Panc1 (cell line): ENCODE measurements around the gene POLA1. TPM values are rescaled to one million over a fixed set of nuclear protein-coding genes. Genes with fewer than 3 reads are reported as not detected.

Experiments
- ATAC-seq: fragments of 200-7000 bp; cut with Tn5 transposase; 2 replicates; pipeline ENCODE4 v1.9.1; 2020; ENCODE audit warnings: mild to moderate bottlenecking, moderate library complexity
- BruUV-seq: library from RNA; stranded (reverse); fragments of 400-500 nt; replicated peaks from 2 replicates; lab custom pipeline; 2021; lab: Mats Ljungman, UMichigan
- CTCF ChIA-PET: fragments of 300-600 bp; sonication (Branson Sonifier 250); formaldehyde crosslinking; loops from one replicate; lab custom pipeline; 2022; ENCODE audit warnings: antibody characterized with exemption; lab: Charles Lee
- POLR2A ChIA-PET: fragments of 300-600 bp; sonication (Branson Sonifier 250); formaldehyde crosslinking; loops from one replicate; lab custom pipeline; 2022; ENCODE audit warnings: antibody characterized with exemption; lab: Charles Lee
- DNase-seq: peaks from one replicate; pipeline ENCODE4 v3.0.0-alpha.2; 2010; ENCODE audit warnings: low read depth, low spot score
- H3K27ac ChIP-seq: 2 replicates; pipeline ENCODE4 v1.5.1; 2011; ENCODE audit warnings: mild to moderate bottlenecking, low read length, inconsistent platforms
- H3K27me3 ChIP-seq: fragments of 200-500 bp; sonication (Bioruptor generic); 2 replicates; pipeline ENCODE4 v1.6.0; 2014; ENCODE audit warnings: low read length, inconsistent platforms; ENCODE audit not compliant: control insufficient read depth, insufficient read depth
- H3K36me3 ChIP-seq: fragments of 200-500 bp; sonication (Bioruptor generic); 2 replicates; pipeline ENCODE4 v1.5.1; 2014; ENCODE audit warnings: inconsistent platforms, mild to moderate bottlenecking, low read length, moderate library complexity; ENCODE audit not compliant: control insufficient read depth, insufficient read depth
- H3K4me1 ChIP-seq: 2 replicates; pipeline ENCODE4 v1.5.1; 2011; ENCODE audit warnings: inconsistent platforms, mild to moderate bottlenecking, low read length, moderate library complexity; ENCODE audit not compliant: control insufficient read depth, insufficient read depth
- H3K4me3 ChIP-seq, 2 experiments: 2 replicates each; pipeline ENCODE4 v1.5.1; 2011 to 2012; ENCODE audit warnings: low read depth in 2 of 2, low read length in 2 of 2, mild to moderate bottlenecking in 2 of 2, inconsistent platforms in 1 of 2, moderate library complexity in 1 of 2
- H3K9me3 ChIP-seq: fragments of 200-500 bp; sonication (Bioruptor generic); 2 replicates; pipeline ENCODE4 v1.5.1; 2014; ENCODE audit warnings: low read depth, mild to moderate bottlenecking, inconsistent platforms, low read length, moderate library complexity; ENCODE audit not compliant: control insufficient read depth, insufficient read depth
- POLR2AphosphoS5 ChIP-seq: IDR thresholded peaks from 2 replicates; pipeline ENCODE4 v1.6.1; 2012; ENCODE audit warnings: mild to moderate bottlenecking, low read depth, low read length, moderate library complexity
- SIN3A ChIP-seq: IDR thresholded peaks from 2 replicates; pipeline ENCODE4 v1.6.1; 2012; ENCODE audit warnings: low read depth, mild to moderate bottlenecking, low read length, moderate library complexity, borderline replicate concordance; ENCODE audit not compliant: insufficient read depth
- TCF7L2 ChIP-seq: IDR thresholded peaks from 2 replicates; pipeline ENCODE4 v1.6.1; 2011; ENCODE audit warnings: mild to moderate bottlenecking, low read depth, low read length, inconsistent platforms
- in situ Hi-C: cut with HindIII; loops from 2 replicates; pipeline ENCODE4 v1.10.0; 2016; ENCODE audit warnings: low sequenced_read_pairs, low pct_unique_long_range_greater_than_20kb
- intact Hi-C: fragments of 100-400 bp; cut with micrococcal nuclease; formaldehyde crosslinking; loops from one replicate; pipeline ENCODE4 v1.10.0; 2022; ENCODE audit not compliant: unreplicated experiment
- total RNA-seq: library from RNA; stranded (reverse); gene quantifications from one replicate; pipeline ENCODE4 v1.2.1, GENCODE V29; 2021; ENCODE audit not compliant: unreplicated experiment
- TF ChIP-seq, protein P1 (sequence below): fragments of 450-650 bp; IDR thresholded peaks from 2 replicates; pipeline ENCODE4 v1.5.1; 2017; ENCODE audit warnings: mild to moderate bottlenecking
- TF ChIP-seq, protein P2 (sequence below), 2 experiments: IDR thresholded peaks; 2 replicates each; pipeline ENCODE4 v1.6.1; 2011 to 2012; ENCODE audit warnings: low read depth in 2 of 2, control low read depth in 1 of 2, low read length in 1 of 2, mild to moderate bottlenecking in 1 of 2, moderate library complexity in 1 of 2; ENCODE audit not compliant: insufficient read depth in 1 of 2

POLA1 gene
- total RNA-seq, 1 experiment from 2014 or later = 10.5 TPM

DNA sequence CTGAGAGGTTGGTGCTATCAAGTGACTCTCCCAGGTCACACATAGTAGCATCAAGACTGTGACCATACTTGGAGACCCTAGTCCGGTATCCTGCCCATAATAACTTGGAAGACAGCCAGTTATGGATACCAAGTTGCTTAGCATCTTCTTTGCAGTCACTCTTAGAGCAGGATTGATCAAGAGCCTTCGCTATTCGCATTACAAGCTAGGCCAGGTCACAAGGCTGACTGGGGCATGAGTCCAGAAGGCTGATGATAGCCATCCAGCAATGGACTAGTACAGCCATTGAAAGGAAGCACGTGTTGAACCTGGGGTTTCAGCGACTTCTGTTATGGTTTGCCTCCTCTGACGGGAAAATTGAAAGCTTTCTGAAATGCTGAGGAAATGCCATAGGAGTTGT is 157.6 kb downstream of the POLA1 start:
- in situ Hi-C loops = no loop called here
- ATAC-seq (no peak), DNase-seq (no peak)
- BruUV-seq = no TSS peak
- intact Hi-C loops = no loop called here
- H3K4me1 ChIP-seq = no peaks in the 10 kb centered on the region
- no peak overlapping the region for H3K4me3 ChIP-seq
- CTCF ChIA-PET = no interaction called here
- no peaks in the 10 kb centered on the region for H3K36me3 ChIP-seq
- TF ChIP-seq TCF7L2 = no peak
- TF ChIP-seq, protein P1, sequence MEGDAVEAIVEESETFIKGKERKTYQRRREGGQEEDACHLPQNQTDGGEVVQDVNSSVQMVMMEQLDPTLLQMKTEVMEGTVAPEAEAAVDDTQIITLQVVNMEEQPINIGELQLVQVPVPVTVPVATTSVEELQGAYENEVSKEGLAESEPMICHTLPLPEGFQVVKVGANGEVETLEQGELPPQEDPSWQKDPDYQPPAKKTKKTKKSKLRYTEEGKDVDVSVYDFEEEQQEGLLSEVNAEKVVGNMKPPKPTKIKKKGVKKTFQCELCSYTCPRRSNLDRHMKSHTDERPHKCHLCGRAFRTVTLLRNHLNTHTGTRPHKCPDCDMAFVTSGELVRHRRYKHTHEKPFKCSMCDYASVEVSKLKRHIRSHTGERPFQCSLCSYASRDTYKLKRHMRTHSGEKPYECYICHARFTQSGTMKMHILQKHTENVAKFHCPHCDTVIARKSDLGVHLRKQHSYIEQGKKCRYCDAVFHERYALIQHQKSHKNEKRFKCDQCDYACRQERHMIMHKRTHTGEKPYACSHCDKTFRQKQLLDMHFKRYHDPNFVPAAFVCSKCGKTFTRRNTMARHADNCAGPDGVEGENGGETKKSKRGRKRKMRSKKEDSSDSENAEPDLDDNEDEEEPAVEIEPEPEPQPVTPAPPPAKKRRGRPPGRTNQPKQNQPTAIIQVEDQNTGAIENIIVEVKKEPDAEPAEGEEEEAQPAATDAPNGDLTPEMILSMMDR = no peak
- TF ChIP-seq SIN3A = no peak
- H3K9me3 ChIP-seq = no peaks in the 10 kb centered on the region
- H3K27me3 ChIP-seq = no peaks in the 10 kb centered on the region
- POLR2A ChIA-PET = no interaction called here
- H3K27ac ChIP-seq = no peak overlapping the region

DNA sequence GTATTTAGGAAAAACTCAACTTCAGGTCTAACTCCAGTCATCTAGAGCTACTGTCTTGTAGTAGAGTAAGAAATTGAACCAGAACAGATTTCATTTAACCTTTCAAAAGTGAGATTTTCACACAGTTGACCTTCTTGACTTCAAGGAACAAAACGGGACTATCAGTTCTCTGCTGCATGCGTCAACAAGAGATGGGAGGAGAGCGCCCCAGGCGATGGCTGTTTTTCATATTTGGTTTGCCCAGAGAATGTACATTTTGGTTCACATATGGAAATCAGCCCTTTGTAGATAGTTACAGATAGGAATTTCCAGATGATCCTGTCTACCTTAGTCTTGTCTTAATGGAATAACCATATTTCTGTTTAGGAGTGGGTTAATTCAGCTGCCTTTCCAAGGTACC is 158.1 kb downstream of the POLA1 start:
- Histone ChIP-seq H3K27ac (no peak overlapping the region), H3K36me3 (no peaks in the 10 kb centered on the region), H3K4me1 (no peaks in the 10 kb centered on the region), H3K9me3 (no peaks in the 10 kb centered on the region), H3K4me3 (no peak overlapping the region), H3K27me3 (no peaks in the 10 kb centered on the region)
- ATAC-seq = no peak
- BruUV-seq = no TSS peak
- POLR2A ChIA-PET = no interaction called here
- TF ChIP-seq, protein P2, sequence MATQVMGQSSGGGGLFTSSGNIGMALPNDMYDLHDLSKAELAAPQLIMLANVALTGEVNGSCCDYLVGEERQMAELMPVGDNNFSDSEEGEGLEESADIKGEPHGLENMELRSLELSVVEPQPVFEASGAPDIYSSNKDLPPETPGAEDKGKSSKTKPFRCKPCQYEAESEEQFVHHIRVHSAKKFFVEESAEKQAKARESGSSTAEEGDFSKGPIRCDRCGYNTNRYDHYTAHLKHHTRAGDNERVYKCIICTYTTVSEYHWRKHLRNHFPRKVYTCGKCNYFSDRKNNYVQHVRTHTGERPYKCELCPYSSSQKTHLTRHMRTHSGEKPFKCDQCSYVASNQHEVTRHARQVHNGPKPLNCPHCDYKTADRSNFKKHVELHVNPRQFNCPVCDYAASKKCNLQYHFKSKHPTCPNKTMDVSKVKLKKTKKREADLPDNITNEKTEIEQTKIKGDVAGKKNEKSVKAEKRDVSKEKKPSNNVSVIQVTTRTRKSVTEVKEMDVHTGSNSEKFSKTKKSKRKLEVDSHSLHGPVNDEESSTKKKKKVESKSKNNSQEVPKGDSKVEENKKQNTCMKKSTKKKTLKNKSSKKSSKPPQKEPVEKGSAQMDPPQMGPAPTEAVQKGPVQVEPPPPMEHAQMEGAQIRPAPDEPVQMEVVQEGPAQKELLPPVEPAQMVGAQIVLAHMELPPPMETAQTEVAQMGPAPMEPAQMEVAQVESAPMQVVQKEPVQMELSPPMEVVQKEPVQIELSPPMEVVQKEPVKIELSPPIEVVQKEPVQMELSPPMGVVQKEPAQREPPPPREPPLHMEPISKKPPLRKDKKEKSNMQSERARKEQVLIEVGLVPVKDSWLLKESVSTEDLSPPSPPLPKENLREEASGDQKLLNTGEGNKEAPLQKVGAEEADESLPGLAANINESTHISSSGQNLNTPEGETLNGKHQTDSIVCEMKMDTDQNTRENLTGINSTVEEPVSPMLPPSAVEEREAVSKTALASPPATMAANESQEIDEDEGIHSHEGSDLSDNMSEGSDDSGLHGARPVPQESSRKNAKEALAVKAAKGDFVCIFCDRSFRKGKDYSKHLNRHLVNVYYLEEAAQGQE (IDR thresholded peaks at IDR 0.05; ENCODE audit: insufficient read depth in 1 of 2, low read depth in 2 of 2, low read length in 1 of 2) = no peak
- no peak for TF ChIP-seq POLR2AphosphoS5
- no peak for TF ChIP-seq SIN3A
- TF ChIP-seq, protein P1 = no peak
- TF ChIP-seq TCF7L2 = no peak
- in situ Hi-C loops = no loop called here
- DNase-seq = no peak
- intact Hi-C loops = no loop called here
- CTCF ChIA-PET = no interaction called here
